ENCODE data around the gene GPR157. TPM values are rescaled to one million over a fixed set of nuclear protein-coding genes. Genes with fewer than 3 reads are reported as not detected.
A peak's percentile ranks its signal among the peaks of the same experiment; 100 is the strongest.
"Not testable (repeated sequence)": the region's sequence is repeated elsewhere in the genome, so short reads cannot be mapped to it uniquely, and the experiment has no call there.

GPR157 gene
- total RNA-seq, 4 donors from 2014 or later, result 0.59 to 10.7 (median 2.2) TPM

- Histone ChIP-seq H3K36me3 (no peaks in the 10 kb centered on the region), H3K4me3 (no peak overlapping the region), H3K27ac (no peak overlapping the region), H3K27me3 (no peaks in the 10 kb centered on the region), H3K4me1 (no peaks in the 10 kb centered on the region), H3K9me3 (no peaks in the 10 kb centered on the region)
- intact Hi-C loops (cut with DNase I; ENCODE audit: low total_unique reads), result no loop called here
- DNase-seq, result peak in 1 of 2 donors; percentile 40
- TF ChIP-seq POLR2A (IDR thresholded peaks at IDR 0.05) (no peak), CTCF (IDR thresholded peaks at IDR 0.05) (peak; percentile 45 to 57 (median 50))
These were observed 27.3 kb downstream of the GPR157 start for GRCh38 chr1:9101510-9102146.

GRCh38 chr1:9100471-9101043, 28.3 kb downstream of the GPR157 start:
- no peak for DNase-seq
- TF ChIP-seq CTCF (IDR thresholded peaks at IDR 0.05), result no peak
- no peak for TF ChIP-seq POLR2A (IDR thresholded peaks at IDR 0.05)
- intact Hi-C loops (cut with DNase I; ENCODE audit: low total_unique reads), result no loop called here

GRCh38 chr1:9099555-9099954, 29.3 kb downstream of the GPR157 start:
- Histone ChIP-seq H3K27ac (no peak overlapping the region), H3K36me3 (no peaks in the 10 kb centered on the region), H3K4me1 (no peaks in the 10 kb centered on the region), H3K4me3 (no peak overlapping the region), H3K27me3 (no peaks in the 10 kb centered on the region), H3K9me3 (no peaks in the 10 kb centered on the region)
- intact Hi-C loops (cut with DNase I; ENCODE audit: low total_unique reads), result no loop called here
- TF ChIP-seq POLR2A (IDR thresholded peaks at IDR 0.05) (no peak), CTCF (IDR thresholded peaks at IDR 0.05) (no peak)
- DNase-seq, result no peak

More at GRCh38 chr1:9100471-9101043, 28.3 kb downstream of the GPR157 start:
- H3K27ac ChIP-seq, result no peak overlapping the region
- H3K4me1 ChIP-seq, result no peaks in the 10 kb centered on the region
- no peak overlapping the region for H3K4me3 ChIP-seq
- H3K27me3 ChIP-seq, result no peaks in the 10 kb centered on the region
- H3K9me3 ChIP-seq, result no peaks in the 10 kb centered on the region
- H3K36me3 ChIP-seq, result no peaks in the 10 kb centered on the region

DNA sequence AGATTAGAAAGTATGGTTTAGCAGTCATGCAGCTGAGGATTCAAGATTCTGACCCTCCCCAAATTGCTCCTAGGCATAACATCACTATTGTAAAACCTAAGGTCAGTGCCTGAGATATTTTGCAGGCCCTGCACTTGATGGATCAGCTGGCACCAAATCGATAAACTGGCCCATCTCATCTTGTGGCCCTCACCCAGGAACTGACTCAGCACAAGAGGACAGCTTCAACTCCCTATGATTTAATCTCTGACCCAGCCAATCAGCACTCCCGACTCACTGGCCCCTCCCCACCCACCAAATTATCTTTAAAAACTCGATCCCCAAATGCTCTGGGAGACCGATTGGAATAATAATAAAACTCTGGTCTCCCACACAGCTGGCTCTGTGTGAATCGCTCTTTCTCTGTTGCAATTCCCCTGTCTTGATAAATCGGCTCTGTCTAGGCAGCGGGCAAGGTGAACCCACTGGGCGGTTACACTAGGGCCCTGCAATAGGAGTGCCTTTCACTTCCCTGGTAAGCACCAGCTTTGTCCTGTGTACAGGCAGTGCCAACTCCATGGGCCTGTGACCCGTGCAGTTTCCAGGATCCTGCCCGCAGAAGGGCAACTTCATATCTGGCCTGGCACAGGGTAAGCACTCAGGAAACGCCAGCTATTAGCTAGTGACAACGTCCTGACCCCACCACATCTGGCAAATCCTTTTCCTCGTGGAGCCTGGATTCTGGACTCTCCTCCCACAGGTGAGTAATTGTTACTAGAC, 30.8 kb downstream of the GPR157 start:
- no peak for DNase-seq
- intact Hi-C loops (cut with DNase I; ENCODE audit: low total_unique reads), result no loop called here
- no peak overlapping the region for H3K27ac ChIP-seq
- H3K27me3 ChIP-seq, result no peaks in the 10 kb centered on the region
- no peaks in the 10 kb centered on the region for H3K4me1 ChIP-seq
- TF ChIP-seq POLR2A (IDR thresholded peaks at IDR 0.05) (no peak), CTCF (IDR thresholded peaks at IDR 0.05) (no peak)
- no peaks in the 10 kb centered on the region for H3K36me3 ChIP-seq
- no peak overlapping the region for H3K4me3 ChIP-seq
- H3K9me3 ChIP-seq, result no peaks in the 10 kb centered on the region

DNA sequence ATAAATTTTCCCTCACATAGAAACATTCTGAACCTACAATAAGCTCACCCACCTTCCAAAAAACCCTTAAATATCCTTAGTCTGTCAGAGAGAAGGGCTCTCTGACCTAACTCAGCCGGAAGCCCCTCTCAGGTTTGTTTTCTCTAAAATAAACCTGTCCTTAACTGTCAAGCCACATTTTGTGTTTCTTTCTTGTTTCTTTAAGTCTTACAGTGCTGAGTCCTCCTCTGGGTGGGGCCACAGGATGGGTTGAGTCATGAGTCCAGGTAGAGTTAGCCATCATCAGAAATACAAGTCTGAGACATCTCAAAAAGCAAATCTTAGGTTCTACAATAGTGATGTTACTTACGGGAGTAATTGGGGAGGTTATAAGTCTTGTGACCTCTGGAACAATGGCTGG, 33.1 kb downstream of the GPR157 start:
- no peaks in the 10 kb centered on the region for H3K36me3 ChIP-seq
- intact Hi-C loops (cut with DNase I; ENCODE audit: low total_unique reads), result no loop called here
- no peaks in the 10 kb centered on the region for H3K9me3 ChIP-seq
- no peak overlapping the region for H3K27ac ChIP-seq
- H3K27me3 ChIP-seq, result no peaks in the 10 kb centered on the region
- TF ChIP-seq POLR2A (IDR thresholded peaks at IDR 0.05), result no peak
- no peak for TF ChIP-seq CTCF (IDR thresholded peaks at IDR 0.05)
- DNase-seq, result no peak
- no peak overlapping the region for H3K4me3 ChIP-seq
- H3K4me1 ChIP-seq, result no peaks in the 10 kb centered on the region

GRCh38 chr1:9093996-9094595, 34.8 kb downstream of the GPR157 start:
- DNase-seq, result not testable (repeated sequence)

More at GRCh38 chr1:9093996-9094595, 34.8 kb downstream of the GPR157 start:
- H3K4me1 ChIP-seq; H3K4me3 ChIP-seq; H3K9me3 ChIP-seq; H3K27me3 ChIP-seq; H3K27ac ChIP-seq; H3K36me3 ChIP-seq; intact Hi-C loops (cut with DNase I; ENCODE audit: low total_unique reads): not testable (repeated sequence)

All from uterus (tissue), 4 donors.